Neural progenitor cell (in vitro differentiated cells): ENCODE data around the gene DAPK2. TPM values are rescaled to one million over a fixed set of nuclear protein-coding genes. Genes with fewer than 3 reads are reported as not detected.

Source experiments
- DNase-seq: peaks from one replicate; pipeline ENCODE4 v3.0.0-alpha.2; 2016; ENCODE audit warnings: low spot score
- H2AFZ ChIP-seq: fragments of 200-600 bp; sonication (generic); replicated peaks from 2 replicates; pipeline ENCODE4 v1.6.1; 2016; ENCODE audit warnings: antibody characterized with exemption
- H3F3A ChIP-seq: fragments of 200-600 bp; sonication (generic); 2 replicates; pipeline ENCODE4 v1.6.1; 2016; ENCODE audit warnings: antibody characterized with exemption, low read depth
- H3K27ac ChIP-seq: fragments of 200-600 bp; sonication (generic); 2 replicates; pipeline ENCODE4 v1.5.1; 2016; ENCODE audit warnings: mild to moderate bottlenecking
- H3K27me3 ChIP-seq: fragments of 200-600 bp; sonication (generic); 2 replicates; pipeline ENCODE4 v1.6.1; 2016; ENCODE audit warnings: mild to moderate bottlenecking, moderate library complexity
- H3K36me3 ChIP-seq: fragments of 200-600 bp; sonication (generic); 2 replicates; pipeline ENCODE4 v1.5.1; 2016
- H3K4me1 ChIP-seq: fragments of 200-600 bp; sonication (generic); 2 replicates; pipeline ENCODE4 v1.6.1; 2016; ENCODE audit warnings: mixed run types
- H3K4me2 ChIP-seq: fragments of 200-600 bp; sonication (generic); 2 replicates; pipeline ENCODE4 v1.6.1; 2016
- H3K4me3 ChIP-seq: fragments of 200-600 bp; sonication (generic); 2 replicates; pipeline ENCODE4 v1.5.1; 2016
- H3K79me2 ChIP-seq: fragments of 200-600 bp; sonication (generic); 2 replicates; pipeline ENCODE4 v1.6.1; 2016; ENCODE audit warnings: low read depth
- H3K9ac ChIP-seq: fragments of 200-600 bp; sonication (generic); 2 replicates; pipeline ENCODE4 v1.6.1; 2016
- H3K9me3 ChIP-seq: fragments of 200-600 bp; sonication (generic); 2 replicates; pipeline ENCODE4 v1.5.1; 2016; ENCODE audit warnings: low read depth
- H4K20me1 ChIP-seq: fragments of 200-600 bp; sonication (generic); 2 replicates; pipeline ENCODE4 v1.6.1; 2016; ENCODE audit warnings: low read depth
- H3K27ac Mint-ChIP-seq: 3 replicates; pipeline ENCODE4 v1.8.0; 2021; ENCODE audit warnings: mixed read lengths
- H3K27me3 Mint-ChIP-seq: 2 replicates; pipeline ENCODE4 v1.8.0; 2022; ENCODE audit warnings: low read depth, mild to moderate bottlenecking, inconsistent platforms, moderate library complexity, mixed read lengths; ENCODE audit not compliant: insufficient read depth
- H3K36me3 Mint-ChIP-seq: 3 replicates; pipeline ENCODE4 v1.8.0; 2021; ENCODE audit warnings: mixed read lengths
- H3K4me1 Mint-ChIP-seq: 3 replicates; pipeline ENCODE4 v1.8.0; 2021; ENCODE audit warnings: mixed read lengths
- H3K4me3 Mint-ChIP-seq: 3 replicates; pipeline ENCODE4 v1.8.0; 2021; ENCODE audit warnings: mild to moderate bottlenecking, moderate library complexity, mixed read lengths
- H3K9me3 Mint-ChIP-seq: 3 replicates; pipeline ENCODE4 v1.8.0; 2020; ENCODE audit warnings: mixed read lengths
- EZH2 ChIP-seq: fragments of 200-600 bp; sonication (generic); IDR thresholded peaks from 2 replicates; pipeline ENCODE4 v1.6.1; 2017; ENCODE audit warnings: antibody characterized with exemption, mild to moderate bottlenecking, moderate library complexity
- EZH2phosphoT487 ChIP-seq: fragments of 200-600 bp; sonication (generic); IDR thresholded peaks from 2 replicates; pipeline ENCODE4 v1.6.1; 2017; ENCODE audit warnings: antibody characterized with exemption
- total RNA-seq: library from RNA; depleted of rRNA; stranded (reverse); fragments of >200 nt; gene quantifications from 2 replicates; pipeline ENCODE4 v1.2.3, GENCODE V29; 2015; ENCODE audit warnings: low replicate concordance
- TF ChIP-seq, protein P1 (sequence below): fragments of 200-600 bp; sonication (generic); IDR thresholded peaks from 2 replicates; pipeline ENCODE4 v1.5.1; 2017; ENCODE audit warnings: antibody characterized with exemption, mild to moderate bottlenecking

The DAPK2 gene
- total RNA-seq, 1 donor from 2014 or later: 5.4 TPM

DNA sequence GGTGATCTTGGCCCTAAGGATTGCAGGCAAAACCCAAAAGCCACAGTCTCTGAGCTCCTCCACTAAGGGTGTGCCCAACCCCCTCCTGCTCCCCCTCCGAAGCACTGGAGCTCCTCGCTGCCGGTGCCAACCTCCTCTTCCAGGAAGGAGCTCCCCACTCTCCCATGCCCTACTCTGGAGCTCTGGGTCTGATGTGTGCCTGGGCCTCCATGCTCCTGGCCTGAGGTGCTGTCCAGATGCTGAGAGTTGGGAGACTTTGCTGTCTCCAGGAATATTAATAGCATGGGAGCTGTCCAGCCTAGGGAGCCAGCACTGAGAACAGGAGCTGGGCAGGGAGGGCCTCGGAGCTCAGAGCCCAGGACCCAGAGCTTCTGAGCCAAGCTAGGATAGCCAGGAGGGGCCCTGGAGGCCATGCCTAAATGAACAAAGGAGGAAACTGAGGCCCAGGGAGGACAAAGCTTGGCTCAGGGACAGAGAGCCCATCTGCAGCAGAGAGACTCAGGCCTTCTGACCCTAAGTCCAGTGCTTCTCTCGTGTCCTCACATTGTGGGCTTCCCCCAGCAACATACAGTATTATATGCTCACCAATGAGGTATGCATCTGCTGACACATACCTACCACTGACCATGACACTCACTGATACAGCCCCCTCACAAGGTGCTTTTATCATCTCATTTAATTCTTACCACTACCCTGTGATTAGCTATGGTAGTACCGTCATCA is 175.6 kb downstream of the DAPK2 start:
- Mint-ChIP-seq H3K27ac (no peak overlapping the region), H3K4me1 (peaks cover 8% of the 10 kb centered on the region), H3K9me3 (peaks cover 3% of the 10 kb centered on the region), H3K4me3 (peak overlapping the region; percentile 60), H3K36me3 (no peaks in the 10 kb centered on the region), H3K27me3 (peaks cover 26% of the 10 kb centered on the region)
- Histone ChIP-seq H2AFZ (no peak overlapping the region), H3K27ac (no peak overlapping the region), H3K36me3 (no peaks in the 10 kb centered on the region), H3K9me3 (no peaks in the 10 kb centered on the region), H3K27me3 (no peaks in the 10 kb centered on the region), H3K9ac (no peak overlapping the region), H3F3A (peaks cover 7% of the 10 kb centered on the region), H3K4me3 (no peak overlapping the region), H4K20me1 (peaks cover 7% of the 10 kb centered on the region), H3K4me1 (peaks cover 3% of the 10 kb centered on the region), H3K79me2 (no peaks in the 10 kb centered on the region), H3K4me2 (no peak overlapping the region)
- peak; percentile 90 for DNase-seq
- TF ChIP-seq, protein P1, sequence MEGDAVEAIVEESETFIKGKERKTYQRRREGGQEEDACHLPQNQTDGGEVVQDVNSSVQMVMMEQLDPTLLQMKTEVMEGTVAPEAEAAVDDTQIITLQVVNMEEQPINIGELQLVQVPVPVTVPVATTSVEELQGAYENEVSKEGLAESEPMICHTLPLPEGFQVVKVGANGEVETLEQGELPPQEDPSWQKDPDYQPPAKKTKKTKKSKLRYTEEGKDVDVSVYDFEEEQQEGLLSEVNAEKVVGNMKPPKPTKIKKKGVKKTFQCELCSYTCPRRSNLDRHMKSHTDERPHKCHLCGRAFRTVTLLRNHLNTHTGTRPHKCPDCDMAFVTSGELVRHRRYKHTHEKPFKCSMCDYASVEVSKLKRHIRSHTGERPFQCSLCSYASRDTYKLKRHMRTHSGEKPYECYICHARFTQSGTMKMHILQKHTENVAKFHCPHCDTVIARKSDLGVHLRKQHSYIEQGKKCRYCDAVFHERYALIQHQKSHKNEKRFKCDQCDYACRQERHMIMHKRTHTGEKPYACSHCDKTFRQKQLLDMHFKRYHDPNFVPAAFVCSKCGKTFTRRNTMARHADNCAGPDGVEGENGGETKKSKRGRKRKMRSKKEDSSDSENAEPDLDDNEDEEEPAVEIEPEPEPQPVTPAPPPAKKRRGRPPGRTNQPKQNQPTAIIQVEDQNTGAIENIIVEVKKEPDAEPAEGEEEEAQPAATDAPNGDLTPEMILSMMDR: no peak
- no peak for TF ChIP-seq EZH2
- TF ChIP-seq EZH2phosphoT487: no peak

DNA sequence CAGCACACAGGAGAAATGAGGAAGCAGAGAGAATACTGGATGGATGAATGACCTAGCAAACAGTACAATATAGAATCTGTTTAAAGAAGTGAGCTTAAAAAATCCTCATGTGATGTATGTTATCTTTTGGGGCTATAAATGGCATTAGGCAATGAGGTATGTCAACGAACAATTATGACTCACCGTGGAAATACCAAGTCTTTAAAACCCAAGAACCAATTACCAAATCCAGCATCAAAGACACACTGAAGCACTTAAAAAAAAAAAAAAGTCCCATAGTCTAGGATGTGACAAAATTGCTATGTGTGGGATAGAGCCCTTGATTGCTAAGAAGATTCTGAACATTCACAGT is 176.3 kb downstream of the DAPK2 start:
- Mint-ChIP-seq H3K27me3 (peaks cover 26% of the 10 kb centered on the region), H3K27ac (no peak overlapping the region), H3K36me3 (no peaks in the 10 kb centered on the region), H3K9me3 (peaks cover 3% of the 10 kb centered on the region), H3K4me1 (peaks cover 8% of the 10 kb centered on the region), H3K4me3 (no peak overlapping the region)
- Histone ChIP-seq H3K36me3 (no peaks in the 10 kb centered on the region), H3K27me3 (no peaks in the 10 kb centered on the region), H3K4me1 (peaks cover 3% of the 10 kb centered on the region), H3K9ac (no peak overlapping the region), H3K9me3 (no peaks in the 10 kb centered on the region), H3K79me2 (no peaks in the 10 kb centered on the region), H3K27ac (no peak overlapping the region), H3F3A (peaks cover 7% of the 10 kb centered on the region), H2AFZ (no peak overlapping the region), H3K4me2 (no peak overlapping the region), H4K20me1 (peaks cover 7% of the 10 kb centered on the region), H3K4me3 (no peak overlapping the region)
- no peak for DNase-seq
- TF ChIP-seq, protein P1: no peak
- TF ChIP-seq EZH2phosphoT487 (no peak), EZH2 (no peak)

- no peak for DNase-seq
- no peaks in the 10 kb centered on the region for H3K36me3 ChIP-seq
- H3K4me2 ChIP-seq: no peak overlapping the region
- peaks cover 7% of the 10 kb centered on the region for H4K20me1 ChIP-seq
- no peak overlapping the region for H2AFZ ChIP-seq
- Mint-ChIP-seq H3K4me1 (peaks cover 8% of the 10 kb centered on the region), H3K27me3 (peaks cover 26% of the 10 kb centered on the region), H3K36me3 (no peaks in the 10 kb centered on the region), H3K4me3 (no peak overlapping the region), H3K9me3 (peaks cover 3% of the 10 kb centered on the region), H3K27ac (no peak overlapping the region)
- no peaks in the 10 kb centered on the region for H3K27me3 ChIP-seq
- H3F3A ChIP-seq: peaks cover 7% of the 10 kb centered on the region
- no peak overlapping the region for H3K9ac ChIP-seq
- TF ChIP-seq EZH2: no peak
- no peak for TF ChIP-seq EZH2phosphoT487
- TF ChIP-seq, protein P1: no peak
- no peaks in the 10 kb centered on the region for H3K79me2 ChIP-seq
- H3K4me1 ChIP-seq: peaks cover 3% of the 10 kb centered on the region
- H3K27ac ChIP-seq: no peak overlapping the region
- H3K4me3 ChIP-seq: no peak overlapping the region
- H3K9me3 ChIP-seq: no peaks in the 10 kb centered on the region
These were observed 176.8 kb downstream of the DAPK2 start for GRCh38 chr15:63869371-63870042.
